Omental fat pad (tissue), 4 donors: ENCODE results near the gene LY6G5C. TPM values are rescaled to one million over a fixed set of nuclear protein-coding genes. Genes with fewer than 3 reads are reported as not detected.
A peak's percentile ranks its signal among the peaks of the same experiment; 100 is the strongest.

Source experiments
- ATAC-seq: fragments of 150-250 bp; one replicate; pipeline ENCODE4 v1.9.1; 2016; ENCODE audit warnings: mild to moderate bottlenecking, moderate library complexity; ENCODE audit not compliant: low FRiP score
- DNase-seq: peaks from one replicate; pipeline ENCODE4 v3.0.0-alpha.2; 2019; ENCODE audit warnings: low spot score
- CTCF ChIP-seq, 3 donors: fragments of 450-650 bp; IDR thresholded peaks; one replicate each; pipeline ENCODE4 v1.5.1; 2016 to 2017; ENCODE audit warnings: antibody characterized with exemption in 3 of 3, mild to moderate bottlenecking in 3 of 3, moderate library complexity in 2 of 3
- total RNA-seq, 4 donors: library from RNA; depleted of rRNA; stranded (reverse); fragments of >200 nt; gene quantifications; one replicate each; pipeline ENCODE4 v1.1.0, GENCODE V29; 2016

LY6G5C gene
- total RNA-seq, 4 donors from 2014 or later, result 0.84 to 4.5 (median 1.3) TPM; not detected in 1

- DNase-seq (peak; percentile 65), ATAC-seq (peak; percentile 73)
- TF ChIP-seq CTCF (IDR thresholded peaks at IDR 0.05), result no peak
These were observed 20.2 kb downstream of the LY6G5C start, which contains the start of gene C6orf47 for GRCh38 chr6:31660381-31661261. Gene C6orf47 (minus strand): TSS chr6:31660778. CDS start chr6:31659947, 831 bp downstream.

- DNase-seq (no peak), ATAC-seq (no peak)
- TF ChIP-seq CTCF (IDR thresholded peaks at IDR 0.05), result no peak
These were observed 21.1 kb downstream of the LY6G5C start for GRCh38 chr6:31659649-31660380.

GRCh38 chr6:31658983-31659648, 21.8 kb downstream of the LY6G5C start:
- DNase-seq (no peak), ATAC-seq (no peak)

GRCh38 chr6:31658158-31658688, 22.6 kb downstream of the LY6G5C start:
- ATAC-seq (no peak), DNase-seq (no peak)
- no peak for TF ChIP-seq CTCF (IDR thresholded peaks at IDR 0.05)

More at GRCh38 chr6:31658983-31659648, 21.8 kb downstream of the LY6G5C start:
- no peak for TF ChIP-seq CTCF (IDR thresholded peaks at IDR 0.05)

GRCh38 chr6:31657406-31658157, 23.3 kb downstream of the LY6G5C start:
- no peak for TF ChIP-seq CTCF (IDR thresholded peaks at IDR 0.05)
- DNase-seq (no peak), ATAC-seq (no peak)
